Stimulated activated CD4-positive, alpha-beta T cell treated with anti-CD3 and anti-CD28 coated beads, Interleukin-4, amount 100 ng/mL, for 4 hours (primary cell): Measurements from ENCODE around the gene DUSP5.

ENCODE experiments used
- DNase-seq, 2 experiments: peaks; one replicate each; pipeline ENCODE4 v3.0.0-alpha.2; 2020

DUSP5 gene

GRCh38 chr10:110481919-110482318, 15.8 kb upstream of the DUSP5 start:
- DNase-seq = no peak

DNA sequence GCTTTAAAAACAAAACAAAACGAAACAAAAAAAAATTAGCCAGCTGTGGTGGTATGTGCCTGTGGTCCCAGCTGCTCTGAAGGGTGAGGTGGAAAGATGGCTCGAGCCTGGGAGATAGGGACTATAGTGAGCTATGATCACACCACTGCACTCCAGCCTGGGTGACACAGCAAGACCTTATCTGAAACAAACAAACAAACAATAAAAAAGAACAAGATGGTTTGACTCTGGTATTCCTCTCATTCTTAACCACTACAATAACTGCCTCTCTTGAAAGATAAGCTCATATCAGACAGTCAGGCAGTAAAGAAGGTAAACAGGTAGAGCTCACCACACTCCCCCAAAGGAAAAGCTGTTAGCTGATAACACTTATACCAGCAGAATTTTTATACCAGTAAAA, 14.1 kb upstream of the DUSP5 start:
- DNase-seq = no peak

GRCh38 chr10:110485541-110485940, 12.2 kb upstream of the DUSP5 start:
- no peak for DNase-seq

DNA sequence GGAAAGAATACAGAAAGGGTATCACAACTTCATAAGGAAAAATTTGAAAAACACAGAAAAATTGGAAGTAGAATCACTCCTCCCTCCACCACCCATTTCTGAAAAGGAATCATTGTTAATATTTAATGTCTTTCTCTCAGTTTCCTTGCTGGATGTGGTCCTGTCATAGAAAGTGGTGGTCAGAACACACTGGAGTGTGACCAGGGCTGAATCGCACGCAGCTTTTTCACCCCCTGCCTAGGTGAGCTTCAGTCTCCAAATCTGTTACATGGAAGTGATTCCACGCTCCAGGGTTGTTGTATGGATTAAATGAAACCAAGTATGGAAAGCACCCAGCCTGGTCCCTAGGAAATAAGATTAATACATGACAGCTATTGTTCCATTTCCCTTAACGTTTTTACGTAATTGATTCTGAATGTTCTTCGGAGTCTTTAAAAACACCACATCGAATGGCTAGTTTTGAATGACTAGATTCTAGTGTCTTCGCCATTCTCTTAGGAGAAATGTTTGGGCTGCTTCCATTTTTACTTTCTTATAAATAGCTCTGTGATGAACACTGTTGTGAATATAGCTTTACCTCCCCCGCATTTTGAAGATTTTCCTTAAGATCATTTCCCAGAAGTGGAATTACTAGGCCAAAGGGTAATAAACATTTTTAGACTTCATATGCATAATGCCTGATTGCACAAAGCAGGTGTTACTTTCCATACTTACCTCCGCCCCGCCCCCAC, 10.9 kb upstream of the DUSP5 start:
- DNase-seq = no peak

- DNase-seq = no peak
These were observed 10.0 kb upstream of the DUSP5 start for GRCh38 chr10:110487411-110488331.

- DNase-seq = no peak
These were observed 9.4 kb upstream of the DUSP5 start for GRCh38 chr10:110488332-110488681.

DNA sequence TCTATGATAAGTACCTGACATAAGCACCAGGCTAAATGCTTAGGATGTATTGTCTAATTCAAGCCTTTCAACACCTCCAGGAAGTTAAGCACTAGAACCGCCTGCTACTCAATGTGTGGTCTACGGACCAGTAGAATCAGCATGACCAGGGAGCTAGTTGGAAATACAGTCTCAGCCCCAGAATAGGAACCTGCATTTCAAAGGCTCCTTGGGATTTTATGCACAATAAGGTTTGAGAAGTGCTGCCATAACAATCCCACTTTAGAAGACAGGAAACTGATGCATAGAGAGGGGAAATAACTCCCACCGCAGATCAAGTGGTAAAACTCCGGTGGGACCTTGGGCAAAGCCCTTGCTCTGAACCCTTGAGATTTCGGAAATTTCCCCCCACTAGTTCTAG, 8.8 kb upstream of the DUSP5 start:
- no peak for DNase-seq

DNA sequence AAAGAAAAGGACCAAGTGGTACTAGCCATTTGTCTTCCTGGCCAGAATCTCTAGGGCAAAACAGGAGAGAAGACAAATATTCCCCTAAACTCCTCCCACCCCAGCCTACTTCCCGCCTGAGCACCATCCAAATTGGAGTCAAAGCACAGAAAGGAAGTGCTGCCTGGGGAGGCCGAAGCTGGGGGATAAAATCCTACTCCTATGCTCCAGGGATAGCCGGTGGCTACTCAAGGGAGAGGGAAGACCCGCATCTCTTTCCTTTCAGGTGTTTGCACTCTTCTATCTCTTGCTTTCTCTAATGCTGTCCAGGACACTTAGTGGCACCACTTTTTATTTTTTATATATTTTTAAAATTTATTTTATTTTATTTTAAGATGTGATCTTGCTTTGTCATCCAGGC, 7.1 kb upstream of the DUSP5 start:
- no peak for DNase-seq

GRCh38 chr10:110491346-110491745, 6.4 kb upstream of the DUSP5 start:
- no peak for DNase-seq

GRCh38 chr10:110492069-110492822, 5.5 kb upstream of the DUSP5 start:
- no peak for DNase-seq

GRCh38 chr10:110493832-110494426, 3.8 kb upstream of the DUSP5 start:
- no peak for DNase-seq

GRCh38 chr10:110494532-110494931, 3.2 kb upstream of the DUSP5 start:
- DNase-seq = no peak

DNA sequence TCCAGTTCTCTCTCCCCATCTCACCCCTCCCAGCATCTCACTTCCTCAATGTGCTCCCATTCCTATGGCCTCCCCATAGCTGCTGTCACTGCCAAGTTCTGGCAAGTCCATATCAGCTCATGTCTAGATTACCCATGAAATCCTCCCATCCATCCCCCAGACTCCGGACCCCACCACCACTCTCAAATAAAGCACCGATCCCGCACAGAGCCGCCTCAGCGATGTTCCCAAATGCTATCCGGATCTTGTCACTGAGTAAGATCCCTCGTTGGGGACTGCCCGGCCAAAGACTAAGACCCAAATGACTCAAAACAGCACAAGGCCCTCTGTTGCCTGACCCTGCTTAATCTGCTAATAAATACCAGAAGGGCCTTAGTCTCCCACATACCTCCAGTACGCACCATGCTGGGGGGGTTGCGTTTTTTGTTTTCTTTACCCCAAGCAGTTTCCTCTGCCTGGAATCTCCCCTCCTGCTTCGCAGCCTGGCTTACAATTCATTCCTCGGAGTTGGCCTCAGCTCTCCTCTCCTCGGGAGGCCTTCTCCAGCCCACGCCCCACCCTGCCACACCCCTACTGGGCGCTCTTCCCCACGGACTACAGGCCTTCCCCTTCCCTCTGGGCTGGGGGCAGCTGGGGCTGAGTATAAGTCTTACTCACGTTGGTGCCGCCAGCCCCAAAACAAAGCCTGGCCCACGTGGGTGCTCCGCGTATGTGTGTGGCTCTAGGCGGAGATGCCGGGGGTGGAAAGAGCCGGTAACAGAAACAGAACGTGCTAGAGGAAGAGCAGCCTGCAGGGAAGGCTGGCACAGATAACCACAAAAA, 1.8 kb upstream of the DUSP5 start:
- peak; percentile 66 to 85 for DNase-seq

GRCh38 chr10:110496553-110497437, 912 bp upstream of the DUSP5 start:
- no peak for DNase-seq

DNA sequence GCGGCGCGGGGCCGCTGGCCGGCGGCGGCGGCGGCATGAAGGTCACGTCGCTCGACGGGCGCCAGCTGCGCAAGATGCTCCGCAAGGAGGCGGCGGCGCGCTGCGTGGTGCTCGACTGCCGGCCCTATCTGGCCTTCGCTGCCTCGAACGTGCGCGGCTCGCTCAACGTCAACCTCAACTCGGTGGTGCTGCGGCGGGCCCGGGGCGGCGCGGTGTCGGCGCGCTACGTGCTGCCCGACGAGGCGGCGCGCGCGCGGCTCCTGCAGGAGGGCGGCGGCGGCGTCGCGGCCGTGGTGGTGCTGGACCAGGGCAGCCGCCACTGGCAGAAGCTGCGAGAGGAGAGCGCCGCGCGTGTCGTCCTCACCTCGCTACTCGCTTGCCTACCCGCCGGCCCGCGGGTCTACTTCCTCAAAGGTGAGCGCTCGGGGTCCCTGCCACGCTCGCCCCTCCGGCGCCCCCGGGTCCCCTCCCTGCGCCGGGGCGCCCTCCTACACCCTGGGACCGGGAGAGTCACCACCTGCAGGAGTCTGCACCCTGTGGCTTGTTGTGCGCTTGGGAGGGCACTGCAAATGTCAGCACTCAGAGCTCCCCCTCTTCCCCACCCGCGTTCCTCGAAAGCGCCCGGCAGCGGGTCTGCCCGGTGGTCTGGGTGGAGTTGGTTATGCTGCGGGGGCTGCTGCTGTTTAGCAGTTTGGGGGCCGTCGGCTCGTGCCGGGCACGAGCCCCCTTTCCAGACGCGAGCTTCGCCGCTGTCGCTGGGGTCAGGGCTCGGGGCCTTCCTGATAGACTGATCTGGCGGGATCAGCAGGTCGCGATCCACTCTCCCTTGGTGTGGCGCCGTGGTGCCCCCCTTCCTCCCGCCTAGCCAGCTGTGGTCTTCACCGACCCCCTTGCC, 627 bp downstream of the DUSP5 start:
- peak; percentile 56 to 58 for DNase-seq

DNA sequence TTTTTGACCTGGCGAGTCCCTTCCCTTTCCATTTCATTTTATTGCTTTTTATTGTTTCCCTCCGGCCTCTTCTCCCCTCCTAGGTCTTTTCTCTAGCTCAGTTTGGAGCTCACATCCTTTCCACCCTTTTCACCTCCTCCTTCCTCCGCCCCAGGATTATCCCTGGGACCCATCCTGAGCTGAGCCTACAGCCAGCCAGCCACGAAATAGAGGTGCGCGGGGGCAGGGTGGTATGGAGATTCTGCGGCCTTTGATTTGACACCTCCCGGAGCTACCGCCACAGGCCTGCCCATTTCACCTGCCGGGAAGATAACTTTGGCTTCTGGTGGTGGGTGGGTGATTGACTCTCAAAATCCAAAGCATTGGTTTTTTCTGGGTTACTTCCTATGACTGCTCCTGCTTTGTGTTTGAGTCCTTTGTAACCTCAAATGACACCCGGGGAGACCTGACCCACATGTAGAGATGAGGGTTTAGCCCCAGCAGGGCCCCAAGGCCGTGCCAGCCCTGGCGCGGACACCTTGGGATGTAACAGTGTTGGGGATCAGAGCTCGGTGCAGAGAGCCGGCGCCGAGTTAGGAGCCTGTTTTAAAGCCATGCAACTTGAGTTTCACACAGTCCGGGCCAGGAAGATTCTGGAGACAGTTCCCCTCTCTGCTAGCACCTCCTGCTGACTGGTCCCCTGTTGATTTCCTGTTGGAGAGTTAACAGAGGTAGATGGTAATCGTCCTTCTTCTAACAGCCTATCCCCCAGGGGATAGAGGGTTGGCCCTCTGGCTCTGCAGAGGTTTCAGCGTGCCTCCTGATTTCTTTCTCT, 1.5 kb downstream of the DUSP5 start:
- peak; percentile 18 to 39 for DNase-seq

DNA sequence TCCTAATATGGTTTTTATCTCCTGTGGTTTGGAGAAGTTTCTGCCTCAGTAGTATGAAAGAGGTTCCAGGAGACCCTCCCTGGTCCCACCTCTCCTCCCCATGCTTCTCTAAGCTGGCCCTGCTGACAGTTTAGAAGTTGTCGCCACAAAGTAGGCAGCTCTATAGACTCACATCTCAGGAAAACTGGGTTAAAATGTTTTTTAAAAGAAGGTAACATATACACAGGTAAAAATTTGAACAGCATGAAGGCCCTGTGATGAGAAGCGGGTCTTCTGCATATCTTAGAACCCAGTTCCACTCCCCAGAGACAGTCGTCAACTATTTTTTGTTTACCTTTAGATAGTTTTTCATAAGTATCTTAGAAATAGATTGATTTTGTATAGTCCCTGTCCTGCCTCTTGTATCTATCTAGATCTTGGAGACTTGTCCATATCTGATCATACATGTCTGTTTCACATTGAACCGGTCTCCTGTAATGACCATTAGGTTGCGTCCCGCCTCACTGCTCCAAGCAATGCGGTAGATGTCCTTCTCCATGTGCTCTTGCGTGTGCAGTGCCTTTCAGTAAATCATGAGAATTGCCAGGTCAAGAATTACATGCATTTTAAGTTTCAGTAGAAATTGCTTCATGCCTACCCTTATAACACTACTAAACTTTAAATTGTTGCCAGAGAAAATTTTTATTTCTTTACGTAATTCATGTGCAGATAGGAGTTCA, 2.2 kb downstream of the DUSP5 start:
- DNase-seq = no peak

DNA sequence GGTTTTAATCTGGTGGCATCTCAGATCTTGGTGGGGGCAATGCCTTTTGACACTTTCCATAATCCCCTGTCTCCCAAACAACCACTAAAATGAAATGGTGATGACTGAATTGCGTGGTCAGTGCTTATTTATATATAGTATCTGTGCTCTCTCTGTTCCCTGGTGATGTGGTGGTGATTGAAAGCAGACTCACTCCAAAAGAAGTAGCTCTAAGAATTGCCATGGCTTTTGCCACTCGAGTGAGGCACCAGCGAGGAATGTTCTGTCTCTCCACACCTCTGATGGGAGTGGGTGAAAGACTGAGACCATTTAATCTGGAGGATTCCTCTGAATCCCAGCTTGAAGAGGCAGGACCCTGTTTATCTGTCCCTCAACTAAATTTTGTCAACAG, 2.8 kb downstream of the DUSP5 start:
- DNase-seq = no peak
